BJ (cell line): ENCODE data around the gene PFKL. TPM values are rescaled to one million over a fixed set of nuclear protein-coding genes. Genes with fewer than 3 reads are reported as not detected.
A peak's percentile ranks its signal among the peaks of the same experiment; 100 is the strongest.

Experiments used
- CTCF ChIA-PET: fragments of 350-600 bp; formaldehyde crosslinking; extraction: SDS; loops from one replicate; lab custom pipeline; 2021; ENCODE audit warnings: antibody characterized with exemption, inconsistent platforms; lab: Yijun Ruan, JAX
- POLR2A ChIA-PET: fragments of 300-600 bp; sonication (Branson Sonifier 250); formaldehyde crosslinking; extraction: SDS; loops from one replicate; lab custom pipeline; 2021; ENCODE audit warnings: antibody characterized with exemption; lab: Charles Lee
- DNase-seq: peaks from one replicate; pipeline ENCODE4 v3.0.0-alpha.2; 2011; ENCODE audit warnings: low read depth
- H3K27me3 ChIP-seq: 2 replicates; pipeline ENCODE4 v1.6.0; 2011; ENCODE audit warnings: low read length; ENCODE audit not compliant: control insufficient read depth, insufficient read depth
- H3K36me3 ChIP-seq: 2 replicates; pipeline ENCODE4 v1.5.1; 2011; ENCODE audit warnings: low read length; ENCODE audit not compliant: control insufficient read depth, insufficient read depth
- H3K4me3 ChIP-seq: 2 replicates; pipeline ENCODE4 v1.5.1; 2011; ENCODE audit warnings: low read depth, mild to moderate bottlenecking, control low read depth, low read length
- polyA plus RNA-seq: library from polyadenylated mRNA; depleted of rRNA; stranded (reverse); fragments of >200 nt; gene quantifications from 2 replicates; pipeline ENCODE4 v1.2.3, GENCODE V29; 2011
- TF ChIP-seq, protein P1 (sequence below): IDR thresholded peaks from 2 replicates; pipeline ENCODE4 v1.5.1; 2011; ENCODE audit warnings: low read depth, mild to moderate bottlenecking, control low read depth, inconsistent platforms, low read length, moderate library complexity; ENCODE audit not compliant: insufficient read depth

PFKL gene
- polyA plus RNA-seq, 1 experiment, result 152 TPM

GRCh38 chr21:44262338-44263056 is 37.4 kb upstream of the PFKL start:
- Histone ChIP-seq H3K27me3 (no peaks in the 10 kb centered on the region), H3K4me3 (no peak overlapping the region), H3K36me3 (no peaks in the 10 kb centered on the region)
- TF ChIP-seq, protein P1, sequence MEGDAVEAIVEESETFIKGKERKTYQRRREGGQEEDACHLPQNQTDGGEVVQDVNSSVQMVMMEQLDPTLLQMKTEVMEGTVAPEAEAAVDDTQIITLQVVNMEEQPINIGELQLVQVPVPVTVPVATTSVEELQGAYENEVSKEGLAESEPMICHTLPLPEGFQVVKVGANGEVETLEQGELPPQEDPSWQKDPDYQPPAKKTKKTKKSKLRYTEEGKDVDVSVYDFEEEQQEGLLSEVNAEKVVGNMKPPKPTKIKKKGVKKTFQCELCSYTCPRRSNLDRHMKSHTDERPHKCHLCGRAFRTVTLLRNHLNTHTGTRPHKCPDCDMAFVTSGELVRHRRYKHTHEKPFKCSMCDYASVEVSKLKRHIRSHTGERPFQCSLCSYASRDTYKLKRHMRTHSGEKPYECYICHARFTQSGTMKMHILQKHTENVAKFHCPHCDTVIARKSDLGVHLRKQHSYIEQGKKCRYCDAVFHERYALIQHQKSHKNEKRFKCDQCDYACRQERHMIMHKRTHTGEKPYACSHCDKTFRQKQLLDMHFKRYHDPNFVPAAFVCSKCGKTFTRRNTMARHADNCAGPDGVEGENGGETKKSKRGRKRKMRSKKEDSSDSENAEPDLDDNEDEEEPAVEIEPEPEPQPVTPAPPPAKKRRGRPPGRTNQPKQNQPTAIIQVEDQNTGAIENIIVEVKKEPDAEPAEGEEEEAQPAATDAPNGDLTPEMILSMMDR, result no peak
- POLR2A ChIA-PET, result no interaction called here
- CTCF ChIA-PET, result no interaction called here
- DNase-seq, result no peak

GRCh38 chr21:44263221-44263760 is 36.6 kb upstream of the PFKL start:
- Histone ChIP-seq H3K36me3 (no peaks in the 10 kb centered on the region), H3K27me3 (no peaks in the 10 kb centered on the region), H3K4me3 (no peak overlapping the region)
- TF ChIP-seq, protein P1, result no peak
- POLR2A ChIA-PET, result no interaction called here
- CTCF ChIA-PET, result no interaction called here
- no peak for DNase-seq

GRCh38 chr21:44263768-44264167 is 36.1 kb upstream of the PFKL start:
- TF ChIP-seq, protein P1, result no peak
- Histone ChIP-seq H3K4me3 (no peak overlapping the region), H3K27me3 (no peaks in the 10 kb centered on the region), H3K36me3 (no peaks in the 10 kb centered on the region)
- ChIA-PET POLR2A (no interaction called here), CTCF (no interaction called here)
- DNase-seq, result no peak

DNA sequence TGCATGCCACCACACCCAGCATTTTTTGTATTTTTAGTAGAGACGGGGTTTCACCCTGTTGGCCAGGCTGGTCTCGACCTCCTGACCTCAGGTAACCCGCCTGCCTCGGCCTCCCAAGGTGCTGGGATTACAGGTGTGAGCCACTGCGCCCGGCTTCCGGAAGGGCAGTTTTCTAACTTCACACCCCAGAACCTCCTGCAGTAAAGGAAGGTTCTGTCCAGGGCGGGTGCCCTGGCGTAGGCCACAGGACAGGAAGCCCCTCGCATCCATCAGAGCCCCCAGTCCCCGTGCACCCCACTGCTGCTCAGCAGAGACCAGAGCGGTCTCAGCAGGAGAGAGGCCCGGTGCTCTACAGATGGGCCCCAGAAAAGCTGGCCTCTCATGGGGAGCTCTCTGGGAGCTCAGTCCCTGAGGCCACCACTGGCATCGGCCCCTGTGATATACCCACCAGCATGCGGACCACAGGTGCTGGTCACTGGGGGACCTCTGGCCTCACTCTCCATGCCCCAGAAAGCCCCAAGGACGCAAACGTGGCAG is 34.1 kb upstream of the PFKL start:
- H3K27me3 ChIP-seq, result no peaks in the 10 kb centered on the region
- ChIA-PET CTCF (no interaction called here), POLR2A (no interaction called here)
- TF ChIP-seq, protein P1, result no peak
- no peaks in the 10 kb centered on the region for H3K36me3 ChIP-seq
- H3K4me3 ChIP-seq, result no peak overlapping the region
- no peak for DNase-seq

DNA sequence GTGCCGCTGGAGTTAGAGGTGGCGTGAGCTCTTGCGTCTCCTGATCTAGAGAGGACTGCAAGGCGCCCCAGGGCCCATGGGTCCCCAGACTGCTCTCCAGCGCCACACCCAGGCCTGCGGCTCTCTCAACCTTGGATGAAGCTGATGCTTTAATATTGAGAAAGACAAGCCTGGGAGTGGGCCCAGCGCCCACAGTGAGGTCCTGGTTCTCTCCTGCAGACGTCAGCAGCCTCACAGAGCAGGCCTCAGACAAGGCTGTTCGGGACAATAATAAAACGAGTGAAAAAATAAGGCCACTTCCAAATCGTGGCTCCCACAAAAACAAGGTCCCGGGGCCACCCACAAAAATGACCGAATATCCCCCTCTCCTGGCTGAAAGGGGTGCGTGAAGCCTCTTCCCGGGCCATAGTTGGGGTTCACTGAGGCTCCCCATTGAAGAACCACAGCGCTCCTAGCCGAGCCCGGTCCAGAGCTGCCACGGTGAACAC is 32.2 kb upstream of the PFKL start:
- H3K27me3 ChIP-seq, result no peaks in the 10 kb centered on the region
- POLR2A ChIA-PET, result no interaction called here
- no peak for DNase-seq

More for the DNA sequence above, 32.2 kb upstream of the PFKL start:
- TF ChIP-seq, protein P1, result 0 out of 2 replicates have a peak, but pooled peaks have one; percentile 25
- H3K4me3 ChIP-seq, result no peak overlapping the region
- no peaks in the 10 kb centered on the region for H3K36me3 ChIP-seq
- CTCF ChIA-PET, result interaction anchor here (1.4 to 1.5 kb wide), 2 partner anchors 9 to 30 kb away, joined by 3 to 5 read pairs; no protein-coding TSS in a partner anchor
